Mucosa of rectum (tissue), 2 donors: Measurements from ENCODE around the gene ARHGAP27.
A peak's percentile ranks its signal among the peaks of the same experiment; 100 is the strongest.

Source experiments
- H3K27ac ChIP-seq, 2 donors: one replicate each; pipeline ENCODE4 v1.7.0; 2013; ENCODE audit warnings: inconsistent platforms in 2 of 2, low read depth in 2 of 2, low read length in 2 of 2
- H3K27me3 ChIP-seq, 2 donors: one replicate each; pipeline ENCODE4 v1.7.0; 2013; ENCODE audit warnings: low read length in 2 of 2; ENCODE audit not compliant: control insufficient read depth in 2 of 2, insufficient read depth in 2 of 2
- H3K36me3 ChIP-seq, 2 donors: one replicate each; pipeline ENCODE4 v1.7.0; 2013; ENCODE audit warnings: low read length in 2 of 2; ENCODE audit not compliant: control insufficient read depth in 2 of 2, insufficient read depth in 2 of 2
- H3K4me1 ChIP-seq, 2 donors: one replicate each; pipeline ENCODE4 v1.7.0; 2013; ENCODE audit warnings: low read length in 2 of 2, mild to moderate bottlenecking in 1 of 2; ENCODE audit not compliant: control insufficient read depth in 2 of 2, insufficient read depth in 2 of 2
- H3K4me3 ChIP-seq, 2 donors: one replicate each; pipeline ENCODE4 v1.7.0; 2013; ENCODE audit warnings: low read length in 2 of 2
- H3K9ac ChIP-seq, 2 donors: one replicate each; pipeline ENCODE4 v1.7.0; 2013; ENCODE audit warnings: low read length in 2 of 2, low read depth in 1 of 2, mild to moderate bottlenecking in 1 of 2
- H3K9me3 ChIP-seq, 2 donors: one replicate each; pipeline ENCODE4 v1.7.0; 2013; ENCODE audit warnings: low read length in 2 of 2; ENCODE audit not compliant: control insufficient read depth in 2 of 2
- donor health status: healthy.
- donor health status: Normal muscosa, but diverticular disease.

The ARHGAP27 gene

GRCh38 chr17:45429339-45430005 lies 3.2 kb downstream of the ARHGAP27 start:
- Histone ChIP-seq H3K9ac (no peak overlapping the region), H3K27me3 (no peaks in the 10 kb centered on the region), H3K36me3 (no peaks in the 10 kb centered on the region), H3K4me1 (peaks cover 38 to 41% of the 10 kb centered on the region in 2 donors), H3K27ac (peak overlapping the region in 1 of 2 donors; percentile 63), H3K9me3 (no peaks in the 10 kb centered on the region), H3K4me3 (no peak overlapping the region)

- Histone ChIP-seq H3K9ac (no peak overlapping the region), H3K4me1 (peaks cover 41 to 42% of the 10 kb centered on the region in 2 donors), H3K27ac (peak overlapping the region; percentile 63), H3K36me3 (no peaks in the 10 kb centered on the region), H3K4me3 (peak overlapping the region in 1 of 2 donors; percentile 63), H3K27me3 (no peaks in the 10 kb centered on the region), H3K9me3 (no peaks in the 10 kb centered on the region)
These were observed 3.7 kb downstream of the ARHGAP27 start for GRCh38 chr17:45428931-45429338.

- H3K4me1 ChIP-seq, result peaks cover 39 to 44% of the 10 kb centered on the region in 2 donors
- H3K4me3 ChIP-seq, result peak overlapping the region; percentile 31 to 63
These were observed 4.5 kb downstream of the ARHGAP27 start for GRCh38 chr17:45428050-45428617.

DNA sequence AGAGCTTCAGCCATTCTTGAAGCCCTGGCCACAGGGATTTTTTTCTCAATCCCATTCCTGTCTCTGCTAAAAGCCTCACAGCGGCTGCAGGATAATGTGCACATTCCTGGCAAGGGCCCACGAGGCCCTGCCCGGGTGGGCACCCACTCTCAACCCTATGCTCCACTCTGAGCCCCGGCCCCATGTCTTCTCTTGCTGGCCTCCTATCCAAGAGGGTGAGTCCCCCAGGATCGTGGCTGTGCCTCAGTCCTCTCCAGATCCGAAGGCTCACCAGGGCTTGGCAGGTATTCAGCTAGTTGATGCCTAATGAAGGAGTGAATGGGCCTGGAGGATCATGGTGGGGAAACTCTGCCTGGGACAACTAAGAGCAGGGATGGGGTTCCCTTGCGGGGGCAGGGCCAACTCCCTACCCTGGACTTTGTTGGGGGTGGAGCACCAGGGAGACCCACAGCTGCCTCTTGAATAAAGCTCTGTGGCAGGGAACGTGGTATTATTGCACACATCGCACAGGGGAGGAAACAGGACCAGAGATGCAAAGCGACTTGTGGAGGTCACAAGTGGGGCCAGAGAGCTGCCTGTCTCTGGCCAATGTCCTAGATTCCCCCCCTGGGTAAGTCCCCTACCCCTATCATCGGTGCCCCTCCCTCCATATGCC lies 5.4 kb downstream of the ARHGAP27 start:
- no peak overlapping the region for H3K4me3 ChIP-seq
- H3K27me3 ChIP-seq, result no peaks in the 10 kb centered on the region
- no peaks in the 10 kb centered on the region for H3K36me3 ChIP-seq
- H3K4me1 ChIP-seq, result peaks cover 37 to 41% of the 10 kb centered on the region in 2 donors
- H3K27ac ChIP-seq, result no peak overlapping the region
- no peak overlapping the region for H3K9ac ChIP-seq
- H3K9me3 ChIP-seq, result no peaks in the 10 kb centered on the region

More at GRCh38 chr17:45428050-45428617, 4.5 kb downstream of the ARHGAP27 start:
- Histone ChIP-seq H3K9me3 (no peaks in the 10 kb centered on the region), H3K9ac (peak overlapping the region; percentile 38 to 45), H3K36me3 (no peaks in the 10 kb centered on the region), H3K27me3 (no peaks in the 10 kb centered on the region), H3K27ac (peak overlapping the region; percentile 63)

DNA sequence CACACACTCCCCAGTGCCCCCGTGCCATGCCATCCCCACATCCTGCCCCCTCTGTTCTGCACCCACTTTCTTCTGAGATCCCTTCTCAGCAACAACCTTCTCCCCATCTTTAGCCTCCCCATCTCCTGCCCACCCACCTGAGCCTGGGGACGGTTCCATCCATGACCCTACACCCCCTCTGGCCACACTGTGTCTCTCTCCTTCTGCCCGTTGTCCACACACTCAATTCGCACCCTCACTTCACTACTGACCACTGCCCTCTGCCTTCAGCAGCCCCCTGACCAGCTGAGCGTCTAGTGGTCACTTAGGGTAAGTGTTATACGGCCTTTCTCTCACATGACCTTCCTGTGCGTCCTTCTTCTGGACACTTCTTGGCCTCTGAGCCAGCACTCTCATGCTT lies 6.1 kb downstream of the ARHGAP27 start:
- Histone ChIP-seq H3K36me3 (no peaks in the 10 kb centered on the region), H3K27ac (peak overlapping the region in 1 of 2 donors; percentile 93), H3K27me3 (no peaks in the 10 kb centered on the region), H3K4me1 (peaks cover 37 to 41% of the 10 kb centered on the region in 2 donors), H3K4me3 (no peak overlapping the region), H3K9ac (peak overlapping the region in 1 of 2 donors; percentile 54), H3K9me3 (no peaks in the 10 kb centered on the region)

GRCh38 chr17:45425984-45426413 lies 6.7 kb downstream of the ARHGAP27 start:
- H3K27ac ChIP-seq, result peak overlapping the region; percentile 93 to 98
- peak overlapping the region in 1 of 2 donors; percentile 54 for H3K9ac ChIP-seq
- H3K27me3 ChIP-seq, result no peaks in the 10 kb centered on the region
- peaks cover 32 to 38% of the 10 kb centered on the region in 2 donors for H3K4me1 ChIP-seq
- no peaks in the 10 kb centered on the region for H3K36me3 ChIP-seq
- H3K4me3 ChIP-seq, result no peak overlapping the region
- H3K9me3 ChIP-seq, result no peaks in the 10 kb centered on the region

GRCh38 chr17:45425125-45425983 lies 7.3 kb downstream of the ARHGAP27 start:
- H3K4me3 ChIP-seq, result peak overlapping the region; percentile 71 to 77
- H3K9me3 ChIP-seq, result no peaks in the 10 kb centered on the region
- peak overlapping the region; percentile 86 to 94 for H3K9ac ChIP-seq
- peaks cover 28 to 33% of the 10 kb centered on the region in 2 donors for H3K4me1 ChIP-seq
- H3K36me3 ChIP-seq, result no peaks in the 10 kb centered on the region
- H3K27ac ChIP-seq, result peak overlapping the region; percentile 93 to 98
- H3K27me3 ChIP-seq, result no peaks in the 10 kb centered on the region

- H3K4me1 ChIP-seq, result peaks cover 26 to 35% of the 10 kb centered on the region in 2 donors
- no peaks in the 10 kb centered on the region for H3K9me3 ChIP-seq
- H3K27ac ChIP-seq, result peak overlapping the region; percentile 93 to 98
- H3K9ac ChIP-seq, result peak overlapping the region; percentile 86 to 94
- H3K27me3 ChIP-seq, result no peaks in the 10 kb centered on the region
- H3K36me3 ChIP-seq, result no peaks in the 10 kb centered on the region
- peak overlapping the region; percentile 71 to 77 for H3K4me3 ChIP-seq
These were observed 7.9 kb downstream of the ARHGAP27 start for GRCh38 chr17:45424769-45425124.

DNA sequence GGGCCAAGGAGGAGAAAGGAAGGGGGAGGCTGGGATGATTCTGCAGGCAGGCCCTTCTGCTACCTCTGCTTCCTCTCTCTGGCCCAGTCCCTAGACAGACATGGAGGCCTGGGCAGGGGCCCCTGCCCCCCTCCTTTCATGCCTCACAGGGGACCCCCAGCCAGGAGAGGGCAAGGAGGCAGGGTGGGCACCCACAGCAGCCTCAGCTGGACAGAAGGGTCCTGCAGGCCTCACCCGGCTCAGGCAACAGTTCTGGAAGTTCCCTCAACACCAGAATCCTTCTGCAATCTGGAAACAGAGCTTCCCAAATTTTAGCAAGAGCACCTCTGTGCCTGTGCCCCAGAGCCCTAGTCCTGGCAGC lies 8.7 kb downstream of the ARHGAP27 start:
- H3K36me3 ChIP-seq, result no peaks in the 10 kb centered on the region
- peaks cover 26 to 36% of the 10 kb centered on the region in 2 donors for H3K4me1 ChIP-seq
- H3K27ac ChIP-seq, result peak overlapping the region; percentile 93 to 98
- H3K4me3 ChIP-seq, result peak overlapping the region; percentile 71 to 77
- no peaks in the 10 kb centered on the region for H3K27me3 ChIP-seq
- peak overlapping the region; percentile 73 to 94 for H3K9ac ChIP-seq
- H3K9me3 ChIP-seq, result no peaks in the 10 kb centered on the region
